ENCODE results near the gene FBXO47.

DNA sequence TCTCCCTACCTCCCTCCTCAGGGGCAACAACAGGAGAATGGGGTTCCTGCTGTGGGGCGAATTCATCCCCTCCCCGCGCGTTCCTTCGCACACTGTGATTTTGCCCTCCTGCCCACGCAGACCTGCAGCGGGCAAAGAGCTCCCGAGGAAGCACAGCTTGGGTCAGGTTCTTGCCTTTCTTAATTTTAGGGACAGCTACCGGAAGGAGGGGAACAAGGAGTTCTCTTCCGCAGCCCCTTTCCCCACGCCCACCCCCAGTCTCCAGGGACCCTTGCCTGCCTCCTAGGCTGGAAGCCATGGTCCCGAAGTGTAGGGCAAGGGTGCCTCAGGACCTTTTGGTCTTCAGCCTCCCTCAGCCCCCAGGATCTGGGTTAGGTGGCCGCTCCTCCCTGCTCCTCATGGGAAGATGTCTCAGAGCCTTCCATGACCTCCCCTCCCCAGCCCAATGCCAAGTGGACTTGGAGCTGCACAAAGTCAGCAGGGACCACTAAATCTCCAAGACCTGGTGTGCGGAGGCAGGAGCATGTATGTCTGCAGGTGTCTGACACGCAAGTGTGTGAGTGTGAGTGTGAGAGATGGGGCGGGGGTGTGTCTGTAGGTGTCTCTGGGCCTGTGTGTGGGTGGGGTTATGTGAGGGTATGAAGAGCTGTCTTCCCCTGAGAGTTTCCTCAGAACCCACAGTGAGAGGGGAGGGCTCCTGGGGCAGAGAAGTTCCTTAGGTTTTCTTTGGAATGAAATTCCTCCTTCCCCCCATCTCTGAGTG lies 47.7 kb downstream of the FBXO47 start:
- TF ChIP-seq NFRKB (IDR thresholded peaks at IDR 0.05) (no peak), SP1 (IDR thresholded peaks at IDR 0.05) (no peak), LEF1 (IDR thresholded peaks at IDR 0.05; ENCODE audit: borderline replicate concordance) (no peak), ELF4 (IDR thresholded peaks at IDR 0.05) (no peak)

Data from HEK293T (cell line).